Mucosa of descending colon (tissue), 3 donors: ENCODE data around the gene MEPCE. TPM values are rescaled to one million over a fixed set of nuclear protein-coding genes. Genes with fewer than 3 reads are reported as not detected.

Experiments
- ATAC-seq: fragments of 200-7000 bp; cut with Tn5 transposase; one replicate; pipeline ENCODE4 v1.9.1; 2020; ENCODE audit warnings: mild to moderate bottlenecking, moderate library complexity
- DNase-seq, 3 donors: peaks; one replicate each; pipeline ENCODE4 v3.0.0-alpha.2; 2020
- H3K36me3 ChIP-seq: fragments of 200-600 bp; one replicate; pipeline ENCODE4 v1.8.0; 2021; ENCODE audit warnings: low read depth, mild to moderate bottlenecking
- H3K4me1 ChIP-seq: fragments of 200-600 bp; one replicate; pipeline ENCODE4 v1.8.0; 2021; ENCODE audit warnings: low read depth, mild to moderate bottlenecking
- H3K4me3 ChIP-seq: fragments of 200-600 bp; one replicate; pipeline ENCODE4 v1.8.0; 2021; ENCODE audit warnings: mild to moderate bottlenecking
- H3K9me3 ChIP-seq: fragments of 200-600 bp; one replicate; pipeline ENCODE4 v1.8.0; 2021; ENCODE audit warnings: mild to moderate bottlenecking
- intact Hi-C, 2 donors: fragments of 100-400 bp; cut with DNase I in 1 of 2; cut with micrococcal nuclease in 1 of 2; formaldehyde crosslinking; loops; one replicate each; pipeline versions ENCODE4 v1.11.0 to v1.11.1; 2022; cut with DNase I, micrococcal nuclease
- total RNA-seq, 3 donors: library from RNA; stranded (reverse); fragmentation: NEBNext Ultra II Directional in 2 of 3; extraction: Animal tissue kit (Norgen Biotek cat#: 25700) in 2 of 3; gene quantifications; one replicate each; pipeline versions ENCODE4 v1.2.1 to v1.2.4, GENCODE V29; 2021 to 2023
- TF ChIP-seq, protein P1 (sequence below): fragments of 200-600 bp; IDR thresholded peaks from one replicate; pipeline ENCODE4 v1.8.0; 2022; ENCODE audit warnings: antibody characterized with exemption, mild to moderate bottlenecking
- donor health status: DM: no; HTN: no; CAD: no; lungs with moderate emphysema.
- donor health status: DM: no; HTN: no; CAD: no.
- donor health status: DM: no; HTN: yes; CAD: no.

Gene MEPCE
- total RNA-seq, 3 donors from 2014 or later: 29.3 to 46.8 (median 35.2) TPM

- ATAC-seq: no peak
Measured at GRCh38 chr7:100433276-100433591, 3.6 kb downstream of the MEPCE start.

DNA sequence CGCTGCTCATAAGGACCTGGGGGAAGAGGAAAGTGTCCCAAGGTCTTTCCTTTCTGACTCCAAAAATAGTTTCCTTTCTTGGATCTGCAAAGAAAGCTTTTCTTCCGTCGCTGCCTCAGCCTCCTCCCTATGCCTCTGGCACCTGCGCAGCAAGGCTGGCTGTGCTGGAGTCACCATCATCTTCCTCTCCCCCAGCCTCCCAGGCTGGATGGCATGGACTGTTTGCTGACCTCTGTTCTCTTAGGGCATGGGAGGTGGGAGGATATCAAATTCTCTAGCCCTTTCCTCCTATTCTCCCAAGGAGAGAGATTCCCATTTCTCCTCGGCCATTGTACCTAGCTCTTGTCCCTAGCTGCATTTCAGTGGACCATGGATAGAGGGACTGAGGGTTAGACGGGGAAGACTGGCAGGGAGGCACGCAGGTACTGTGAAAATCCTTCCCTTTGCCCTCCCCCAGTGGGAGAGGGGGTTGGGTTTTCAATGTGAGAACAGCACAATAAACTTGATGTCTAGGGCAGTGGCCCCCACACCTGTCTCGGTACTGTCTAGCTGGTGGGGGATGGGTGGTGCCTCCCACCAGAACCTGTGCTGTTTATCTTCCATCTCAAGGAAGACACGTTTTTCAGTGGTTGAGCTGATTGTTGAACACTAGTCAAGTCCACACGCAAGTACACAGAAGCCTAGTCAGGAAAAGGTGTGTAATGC is 4.1 kb downstream of the MEPCE start:
- H3K36me3 ChIP-seq: peaks cover 7% of the 10 kb centered on the region
- TF ChIP-seq, protein P1, sequence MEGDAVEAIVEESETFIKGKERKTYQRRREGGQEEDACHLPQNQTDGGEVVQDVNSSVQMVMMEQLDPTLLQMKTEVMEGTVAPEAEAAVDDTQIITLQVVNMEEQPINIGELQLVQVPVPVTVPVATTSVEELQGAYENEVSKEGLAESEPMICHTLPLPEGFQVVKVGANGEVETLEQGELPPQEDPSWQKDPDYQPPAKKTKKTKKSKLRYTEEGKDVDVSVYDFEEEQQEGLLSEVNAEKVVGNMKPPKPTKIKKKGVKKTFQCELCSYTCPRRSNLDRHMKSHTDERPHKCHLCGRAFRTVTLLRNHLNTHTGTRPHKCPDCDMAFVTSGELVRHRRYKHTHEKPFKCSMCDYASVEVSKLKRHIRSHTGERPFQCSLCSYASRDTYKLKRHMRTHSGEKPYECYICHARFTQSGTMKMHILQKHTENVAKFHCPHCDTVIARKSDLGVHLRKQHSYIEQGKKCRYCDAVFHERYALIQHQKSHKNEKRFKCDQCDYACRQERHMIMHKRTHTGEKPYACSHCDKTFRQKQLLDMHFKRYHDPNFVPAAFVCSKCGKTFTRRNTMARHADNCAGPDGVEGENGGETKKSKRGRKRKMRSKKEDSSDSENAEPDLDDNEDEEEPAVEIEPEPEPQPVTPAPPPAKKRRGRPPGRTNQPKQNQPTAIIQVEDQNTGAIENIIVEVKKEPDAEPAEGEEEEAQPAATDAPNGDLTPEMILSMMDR: no peak
- intact Hi-C loops: no loop called here
- DNase-seq (peak in 1 of 3 donors; percentile 26), ATAC-seq (no peak)
- H3K4me3 ChIP-seq: no peak overlapping the region
- H3K4me1 ChIP-seq: peaks cover 31% of the 10 kb centered on the region
- no peaks in the 10 kb centered on the region for H3K9me3 ChIP-seq

More at GRCh38 chr7:100433276-100433591, 3.6 kb downstream of the MEPCE start:
- Histone ChIP-seq H3K4me3 (no peak overlapping the region), H3K4me1 (peaks cover 31% of the 10 kb centered on the region), H3K9me3 (no peaks in the 10 kb centered on the region), H3K36me3 (peaks cover 7% of the 10 kb centered on the region)
- intact Hi-C loops: no loop called here
- peak in 1 of 3 donors; percentile 15 for DNase-seq
- TF ChIP-seq, protein P1: no peak

DNA sequence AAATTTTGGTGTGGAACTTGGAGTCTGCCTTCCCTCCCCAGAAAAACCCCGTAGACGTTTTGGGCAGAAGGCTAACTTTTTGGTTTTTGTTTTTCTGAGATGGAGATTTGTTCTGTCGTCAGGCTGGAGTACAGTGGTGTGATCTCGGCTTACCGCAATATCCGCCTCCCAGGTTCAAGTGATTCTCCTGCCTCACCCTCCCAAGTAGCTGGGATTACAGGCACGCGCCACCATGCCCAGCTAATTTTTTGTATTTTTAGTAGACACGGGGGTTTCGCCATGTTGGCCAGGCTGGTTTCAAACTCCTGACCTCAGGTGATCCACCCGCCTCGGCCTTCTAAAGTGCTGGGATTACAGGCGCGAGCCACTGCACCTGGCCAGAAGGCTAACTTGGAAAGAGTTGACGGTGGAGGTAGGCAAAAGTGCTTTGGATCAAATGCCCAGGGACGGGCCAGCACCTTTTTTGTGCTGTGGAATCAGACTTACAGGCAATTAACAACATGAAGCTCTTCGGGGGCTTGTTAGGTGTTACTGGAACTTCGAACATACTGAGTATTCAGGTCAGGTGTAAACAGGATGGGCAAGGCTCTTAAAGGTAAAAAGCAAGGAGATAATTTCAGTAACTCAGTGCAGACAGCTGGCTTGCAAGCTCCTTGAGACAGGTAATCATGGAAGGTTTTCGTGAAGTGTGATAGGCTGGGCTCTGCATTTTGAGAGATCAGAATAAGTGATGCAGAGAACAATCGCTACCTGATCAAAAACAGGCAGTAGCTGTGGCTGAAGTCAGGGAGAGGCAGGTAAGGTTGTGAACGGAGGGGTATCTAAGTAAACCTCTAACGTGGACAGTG is 4.9 kb downstream of the MEPCE start:
- no peak for ATAC-seq
- peaks cover 31% of the 10 kb centered on the region for H3K4me1 ChIP-seq
- TF ChIP-seq, protein P1: no peak
- H3K36me3 ChIP-seq: peaks cover 3% of the 10 kb centered on the region
- peak in 1 of 3 donors; percentile 29 for DNase-seq
- intact Hi-C loops: no loop called here
- no peak overlapping the region for H3K4me3 ChIP-seq
- H3K9me3 ChIP-seq: no peaks in the 10 kb centered on the region

GRCh38 chr7:100435401-100436304 is 6.0 kb downstream of the MEPCE start:
- peak; percentile 61 for ATAC-seq
- intact Hi-C loops: no loop called here
- TF ChIP-seq, protein P1: no peak
- peaks cover 3% of the 10 kb centered on the region for H3K36me3 ChIP-seq
- no peaks in the 10 kb centered on the region for H3K9me3 ChIP-seq
- H3K4me3 ChIP-seq: peak overlapping the region; percentile 88
- peak; percentile 55 to 79 (median 75) for DNase-seq
- peaks cover 27% of the 10 kb centered on the region for H3K4me1 ChIP-seq
